ENCODE data around the gene HCAR2. TPM values are rescaled to one million over a fixed set of nuclear protein-coding genes. Genes with fewer than 3 reads are reported as not detected.

The HCAR2 gene
- total and polyA plus RNA-seq, 2 of the 4 experiments (the other 2 are of a cell fraction), result not detected

DNA sequence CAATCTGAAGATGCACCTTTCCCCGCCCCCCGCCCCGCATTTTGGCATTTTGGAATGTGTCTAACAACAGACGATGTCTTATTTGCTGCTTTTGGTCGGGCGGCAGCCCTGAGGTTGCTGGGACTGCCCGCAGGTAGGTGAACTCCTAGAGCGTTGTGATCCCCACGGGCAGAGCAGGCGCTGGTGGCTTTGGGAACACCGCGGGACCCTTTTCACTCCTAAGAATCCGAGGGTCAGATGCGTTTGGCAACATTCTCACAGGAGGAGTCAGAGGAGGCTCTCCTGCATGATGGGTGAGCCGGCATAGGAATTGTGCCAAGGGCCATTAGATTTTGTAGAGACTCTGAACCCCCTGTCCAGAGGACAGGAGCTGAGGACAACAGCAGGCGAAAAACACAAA is 41.9 kb downstream of the HCAR2 start:
- no peak for ATAC-seq (ENCODE audit: low read depth)
- Histone ChIP-seq H2BK15ac (ENCODE audit: low read depth, low read length) (no peak overlapping the region), H3K4me2 (ENCODE audit: low read depth, low read length) (no peak overlapping the region), H3K56ac (ENCODE audit: extremely low read depth, insufficient read depth, low read length) (no peak overlapping the region), H3K9me3 (ENCODE audit: control insufficient read depth, insufficient read depth, low read length) (no peaks in the 10 kb centered on the region), H4K5ac (ENCODE audit: low read depth, low read length) (no peak overlapping the region), H3K4me3 (ENCODE audit: insufficient read depth, low read depth, low read length) (no peak overlapping the region), H3K4me1 (ENCODE audit: control insufficient read depth, insufficient read depth, low read length) (no peaks in the 10 kb centered on the region), H3K4ac (ENCODE audit: low read depth, low read length) (no peak overlapping the region), H2BK5ac (ENCODE audit: low read depth, low read length, poor library complexity, severe bottlenecking) (no peak overlapping the region), H3K9me1 (ENCODE audit: insufficient read depth, low read length) (no peaks in the 10 kb centered on the region), H2AK9ac (replicated peaks; ENCODE audit: low read depth, low read length, poor library complexity) (no peak overlapping the region), H4K91ac (ENCODE audit: insufficient read depth, low read depth, low read length) (no peak overlapping the region), H4K20me1 (ENCODE audit: insufficient read depth, low read length) (no peaks in the 10 kb centered on the region), H3K18ac (ENCODE audit: low read depth, low read length) (no peak overlapping the region), H2BK20ac (ENCODE audit: low read depth, low read length) (no peak overlapping the region), H3K23ac (ENCODE audit: low read depth, low read length) (no peak overlapping the region), H2AK5ac (ENCODE audit: low read depth, low read length) (no peak overlapping the region), H3K36me3 (ENCODE audit: control insufficient read depth, insufficient read depth, low read length) (no peaks in the 10 kb centered on the region), H2BK120ac (ENCODE audit: low read depth, low read length) (no peak overlapping the region), H4K8ac (ENCODE audit: low read depth in 2 of 2, low read length in 2 of 2) (no peak overlapping the region), H3K27ac (ENCODE audit: insufficient read depth, low read length) (no peak overlapping the region), H3K9ac (ENCODE audit: low read depth, low read length) (no peak overlapping the region), H3K27me3 (ENCODE audit: control insufficient read depth, insufficient read depth, low read length) (no peaks in the 10 kb centered on the region), H3K14ac (replicated peaks; ENCODE audit: low read depth, low read length) (no peak overlapping the region), H3K79me1 (ENCODE audit: low read depth in 1 of 2, low read length in 2 of 2) (no peaks in the 10 kb centered on the region), H2AFZ (replicated peaks; ENCODE audit: low read length, poor library complexity) (no peak overlapping the region)
- BruUV-seq (replicated peaks), result no TSS peak
- CTCF ChIA-PET, result no interaction called here
- WGBS, 2 experiments (ENCODE audit: extremely low coverage in 2 of 2, insufficient read length in 1 of 2), result 100% methylated on average over 3 of the region's 16 CpGs; no CpG with 5 or more reads in 1 of the 2 experiments
- in situ Hi-C loops (cut with MboI; ENCODE audit: low sequenced_read_pairs), result no loop called here
- intact Hi-C loops (cut with micrococcal nuclease), result no loop called here
- dilution Hi-C loops (cut with HindIII; ENCODE audit: low sequenced_read_pairs, unreplicated experiment), result no loop called here
- no peak for TF ChIP-seq SMC3 (IDR thresholded peaks at IDR 0.05; ENCODE audit: low read depth, low read length)
- no peak for TF ChIP-seq NFE2L2 (IDR thresholded peaks at IDR 0.05; ENCODE audit: low read depth, low read length)
- TF ChIP-seq CHD1 (IDR thresholded peaks at IDR 0.05; ENCODE audit: low read depth, low read length), result no peak
- TF ChIP-seq RFX5 (IDR thresholded peaks at IDR 0.05; ENCODE audit: low read depth, low read length), result no peak
- TF ChIP-seq MAZ (IDR thresholded peaks at IDR 0.05; ENCODE audit: borderline replicate concordance, low read depth, low read length), result no peak
- TF ChIP-seq RAD21 (IDR thresholded peaks at IDR 0.05; ENCODE audit: low read length), result no peak
- TF ChIP-seq POLR2A (IDR thresholded peaks at IDR 0.05; ENCODE audit: low read depth, low read length), result no peak
- DNase-seq, result no peak
- POLR2A ChIA-PET (ENCODE audit: unreplicated experiment), result no interaction called here
